Effector memory CD4-positive, alpha-beta T cell (primary cell): Measurements from ENCODE around the gene NABP1.

Experiments
- DNase-seq, 3 donors: peaks; one replicate each; pipeline ENCODE4 v3.0.0-alpha.2; 2020
- H3K27ac ChIP-seq: 2 replicates; pipeline ENCODE4 v1.7.0; 2013; ENCODE audit warnings: mild to moderate bottlenecking, low read length, moderate library complexity; ENCODE audit not compliant: insufficient read depth, poor library complexity, severe bottlenecking
- H3K27me3 ChIP-seq: replicated peaks from 2 replicates; pipeline ENCODE4 v1.7.0; 2013; ENCODE audit warnings: mild to moderate bottlenecking, low read length; ENCODE audit not compliant: insufficient read depth, control insufficient read depth, poor library complexity, severe bottlenecking
- H3K36me3 ChIP-seq: 2 replicates; pipeline ENCODE4 v1.7.0; 2013; ENCODE audit warnings: mild to moderate bottlenecking, low read length, moderate library complexity; ENCODE audit not compliant: control insufficient read depth, insufficient read depth
- H3K4me1 ChIP-seq: 2 replicates; pipeline ENCODE4 v1.7.0; 2013; ENCODE audit warnings: low read length, mild to moderate bottlenecking; ENCODE audit not compliant: control insufficient read depth, insufficient read depth, poor library complexity, severe bottlenecking
- H3K4me3 ChIP-seq: 2 replicates; pipeline ENCODE4 v1.7.0; 2013; ENCODE audit warnings: low read length, low read depth, mild to moderate bottlenecking; ENCODE audit not compliant: insufficient read depth, poor library complexity, severe bottlenecking
- H3K9me3 ChIP-seq: 2 replicates; pipeline ENCODE4 v1.7.0; 2013; ENCODE audit warnings: mild to moderate bottlenecking, low read length, moderate library complexity; ENCODE audit not compliant: control insufficient read depth

The NABP1 gene

GRCh38 chr2:191701696-191702095 lies 23.8 kb downstream of the NABP1 start:
- no peak for DNase-seq
- H3K4me1 ChIP-seq: no peaks in the 10 kb centered on the region
- no peaks in the 10 kb centered on the region for H3K27me3 ChIP-seq
- peaks cover 16% of the 10 kb centered on the region for H3K36me3 ChIP-seq
- no peak overlapping the region for H3K27ac ChIP-seq
- H3K9me3 ChIP-seq: no peaks in the 10 kb centered on the region
- no peak overlapping the region for H3K4me3 ChIP-seq

GRCh38 chr2:191703079-191703725 lies 25.3 kb downstream of the NABP1 start:
- Histone ChIP-seq H3K4me1 (no peaks in the 10 kb centered on the region), H3K9me3 (no peaks in the 10 kb centered on the region), H3K36me3 (peaks cover 8% of the 10 kb centered on the region), H3K4me3 (no peak overlapping the region), H3K27ac (no peak overlapping the region), H3K27me3 (no peaks in the 10 kb centered on the region)
- no peak for DNase-seq

- Histone ChIP-seq H3K9me3 (no peaks in the 10 kb centered on the region), H3K36me3 (peaks cover 11% of the 10 kb centered on the region), H3K27ac (no peak overlapping the region), H3K4me1 (no peaks in the 10 kb centered on the region), H3K27me3 (no peaks in the 10 kb centered on the region), H3K4me3 (no peak overlapping the region)
- no peak for DNase-seq
These were observed 27.1 kb downstream of the NABP1 start for GRCh38 chr2:191705084-191705483.

GRCh38 chr2:191705701-191706100 lies 27.8 kb downstream of the NABP1 start:
- Histone ChIP-seq H3K36me3 (peaks cover 11% of the 10 kb centered on the region), H3K9me3 (no peaks in the 10 kb centered on the region), H3K4me1 (no peaks in the 10 kb centered on the region), H3K4me3 (no peak overlapping the region), H3K27ac (no peak overlapping the region), H3K27me3 (no peaks in the 10 kb centered on the region)
- no peak for DNase-seq

- H3K27me3 ChIP-seq: no peaks in the 10 kb centered on the region
- H3K9me3 ChIP-seq: no peaks in the 10 kb centered on the region
- no peak overlapping the region for H3K4me3 ChIP-seq
- no peak overlapping the region for H3K27ac ChIP-seq
- H3K36me3 ChIP-seq: peaks cover 11% of the 10 kb centered on the region
- DNase-seq: no peak
- no peaks in the 10 kb centered on the region for H3K4me1 ChIP-seq
These were observed 28.9 kb downstream of the NABP1 start for GRCh38 chr2:191706791-191707190.

- no peak for DNase-seq
- H3K9me3 ChIP-seq: no peaks in the 10 kb centered on the region
- peaks cover 11% of the 10 kb centered on the region for H3K36me3 ChIP-seq
- H3K27ac ChIP-seq: no peak overlapping the region
- no peaks in the 10 kb centered on the region for H3K27me3 ChIP-seq
- no peaks in the 10 kb centered on the region for H3K4me1 ChIP-seq
- no peak overlapping the region for H3K4me3 ChIP-seq
These were observed 29.6 kb downstream of the NABP1 start for GRCh38 chr2:191707542-191707941.

- Histone ChIP-seq H3K27ac (no peak overlapping the region), H3K36me3 (peaks cover 7% of the 10 kb centered on the region), H3K27me3 (no peaks in the 10 kb centered on the region), H3K4me3 (no peak overlapping the region), H3K9me3 (no peaks in the 10 kb centered on the region), H3K4me1 (no peaks in the 10 kb centered on the region)
- DNase-seq: no peak
These were observed 32.5 kb downstream of the NABP1 start for GRCh38 chr2:191710411-191710900.

- Histone ChIP-seq H3K27ac (no peak overlapping the region), H3K4me1 (no peaks in the 10 kb centered on the region), H3K9me3 (no peaks in the 10 kb centered on the region), H3K4me3 (no peak overlapping the region), H3K27me3 (no peaks in the 10 kb centered on the region), H3K36me3 (peaks cover 4% of the 10 kb centered on the region)
- DNase-seq: no peak
These were observed 33.7 kb downstream of the NABP1 start for GRCh38 chr2:191711621-191712020.

- Histone ChIP-seq H3K27ac (no peak overlapping the region), H3K4me3 (no peak overlapping the region), H3K36me3 (no peaks in the 10 kb centered on the region), H3K9me3 (no peaks in the 10 kb centered on the region), H3K4me1 (no peaks in the 10 kb centered on the region), H3K27me3 (no peaks in the 10 kb centered on the region)
- no peak for DNase-seq
These were observed 35.9 kb downstream of the NABP1 start for GRCh38 chr2:191713837-191714236.

- Histone ChIP-seq H3K4me1 (no peaks in the 10 kb centered on the region), H3K4me3 (no peak overlapping the region), H3K36me3 (no peaks in the 10 kb centered on the region), H3K27ac (no peak overlapping the region), H3K9me3 (no peaks in the 10 kb centered on the region), H3K27me3 (no peaks in the 10 kb centered on the region)
- DNase-seq: no peak
These were observed 37.0 kb downstream of the NABP1 start for GRCh38 chr2:191714925-191715324.
